Muscle of leg (tissue), 11 donors: ENCODE results near the gene PNPLA6. TPM values are rescaled to one million over a fixed set of nuclear protein-coding genes. Genes with fewer than 3 reads are reported as not detected.

Source experiments
- DNase-seq: peaks from one replicate; pipeline ENCODE4 v3.0.0; 2013
- H3K27ac ChIP-seq: one replicate; pipeline ENCODE4 v1.5.1; 2013; ENCODE audit warnings: mild to moderate bottlenecking, low read length, control low read depth
- H3K27me3 ChIP-seq: one replicate; pipeline ENCODE4 v1.6.1; 2013; ENCODE audit warnings: low read length; ENCODE audit not compliant: control insufficient read depth, insufficient read depth
- H3K36me3 ChIP-seq: one replicate; pipeline ENCODE4 v1.6.1; 2013; ENCODE audit warnings: low read length; ENCODE audit not compliant: control insufficient read depth, insufficient read depth
- H3K4me1 ChIP-seq: one replicate; pipeline ENCODE4 v1.6.1; 2013; ENCODE audit warnings: low read length; ENCODE audit not compliant: control insufficient read depth, insufficient read depth
- H3K4me3 ChIP-seq: one replicate; pipeline ENCODE4 v1.5.1; 2013; ENCODE audit warnings: low read length, control low read depth
- H3K9me3 ChIP-seq: replicated peaks from 2 replicates; pipeline ENCODE4 v1.6.1; 2013; ENCODE audit warnings: low read depth, low read length; ENCODE audit not compliant: control insufficient read depth
- WGBS: methylation state at CpG from one replicate; pipeline ENCODE4 v1.1.5; 2013; ENCODE audit warnings: missing lambda C conversion rate; ENCODE audit not compliant: insufficient coverage; 5-methylcytosine and 5-hydroxymethylcytosine counted together
- polyA plus RNA-seq, 8 donors: library from polyadenylated mRNA; unstranded; fragments of 120-200 nt; gene quantifications; one replicate each; pipeline versions ENCODE4 v1.2.1 to v1.2.3, GENCODE V29; 2013; ENCODE audit warnings: inconsistent platforms in 1 of 8, low replicate concordance in 1 of 8; ENCODE audit not compliant: insufficient read length in 8 of 8, insufficient read depth in 1 of 8
- total RNA-seq: library from RNA; stranded (reverse); fragments of 120-200 nt; gene quantifications from one replicate; pipeline ENCODE4 v1.2.4, GENCODE V29; 2013

PNPLA6 gene
- total and polyA plus RNA-seq, 9 donors: 21.9 to 34.9 (median 28.1) TPM

GRCh38 chr19:7552781-7553180 is 17.3 kb downstream of the PNPLA6 start:
- Histone ChIP-seq H3K36me3 (peaks cover 44% of the 10 kb centered on the region), H3K4me3 (no peak overlapping the region), H3K27me3 (no peaks in the 10 kb centered on the region), H3K27ac (no peak overlapping the region), H3K9me3 (no peaks in the 10 kb centered on the region), H3K4me1 (peaks cover 8% of the 10 kb centered on the region)
- no peak for DNase-seq
- 100% methylated on average over 1 of the region's 2 CpGs for WGBS

- Histone ChIP-seq H3K36me3 (peaks cover 59% of the 10 kb centered on the region), H3K9me3 (no peaks in the 10 kb centered on the region), H3K4me3 (no peak overlapping the region), H3K4me1 (peaks cover 8% of the 10 kb centered on the region), H3K27me3 (no peaks in the 10 kb centered on the region), H3K27ac (no peak overlapping the region)
- WGBS: 80% methylated on average over 28 of the region's 28 CpGs
- no peak for DNase-seq
Measured at GRCh38 chr19:7554565-7554964, 19.0 kb downstream of the PNPLA6 start.

- DNase-seq: no peak
- peaks cover 8% of the 10 kb centered on the region for H3K4me1 ChIP-seq
- H3K27me3 ChIP-seq: no peaks in the 10 kb centered on the region
- no peak overlapping the region for H3K27ac ChIP-seq
- H3K4me3 ChIP-seq: no peak overlapping the region
- peaks cover 55% of the 10 kb centered on the region for H3K36me3 ChIP-seq
- no peaks in the 10 kb centered on the region for H3K9me3 ChIP-seq
- 64% methylated on average over 36 of the region's 62 CpGs for WGBS
Measured at GRCh38 chr19:7554990-7555864, 19.7 kb downstream of the PNPLA6 start.

- H3K27ac ChIP-seq: no peak overlapping the region
- no peak for DNase-seq
- WGBS: 95% methylated on average over 53 of the region's 54 CpGs
Measured at GRCh38 chr19:7556696-7557315, 21.3 kb downstream of the PNPLA6 start.

GRCh38 chr19:7558667-7559066 is 23.1 kb downstream of the PNPLA6 start:
- WGBS: 89% methylated on average over 16 of the region's 18 CpGs
- Histone ChIP-seq H3K36me3 (peaks cover 56% of the 10 kb centered on the region), H3K9me3 (no peaks in the 10 kb centered on the region), H3K27ac (no peak overlapping the region), H3K4me3 (no peak overlapping the region), H3K4me1 (no peaks in the 10 kb centered on the region), H3K27me3 (no peaks in the 10 kb centered on the region)
- no peak for DNase-seq

More at GRCh38 chr19:7556696-7557315, 21.3 kb downstream of the PNPLA6 start:
- H3K36me3 ChIP-seq: peaks cover 59% of the 10 kb centered on the region
- no peaks in the 10 kb centered on the region for H3K9me3 ChIP-seq
- H3K4me3 ChIP-seq: no peak overlapping the region
- H3K27me3 ChIP-seq: no peaks in the 10 kb centered on the region
- peaks cover under 1% of the 10 kb centered on the region for H3K4me1 ChIP-seq

- Histone ChIP-seq H3K27me3 (no peaks in the 10 kb centered on the region), H3K4me3 (no peak overlapping the region), H3K4me1 (no peaks in the 10 kb centered on the region), H3K36me3 (peaks cover 55% of the 10 kb centered on the region), H3K9me3 (no peaks in the 10 kb centered on the region), H3K27ac (no peak overlapping the region)
- WGBS: 54% methylated on average over 2 of the region's 4 CpGs
- DNase-seq: no peak
Measured at GRCh38 chr19:7559102-7559501, 23.6 kb downstream of the PNPLA6 start.

GRCh38 chr19:7560255-7560654 is 24.7 kb downstream of the PNPLA6 start:
- DNase-seq: no peak
- H3K4me1 ChIP-seq: no peaks in the 10 kb centered on the region
- H3K9me3 ChIP-seq: no peaks in the 10 kb centered on the region
- no peaks in the 10 kb centered on the region for H3K27me3 ChIP-seq
- 63% methylated on average over 1 of the region's 2 CpGs for WGBS
- no peak overlapping the region for H3K27ac ChIP-seq
- no peak overlapping the region for H3K4me3 ChIP-seq
- peaks cover 48% of the 10 kb centered on the region for H3K36me3 ChIP-seq

GRCh38 chr19:7561325-7561724 is 25.8 kb downstream of the PNPLA6 start:
- peaks cover 40% of the 10 kb centered on the region for H3K36me3 ChIP-seq
- H3K27me3 ChIP-seq: no peaks in the 10 kb centered on the region
- no peak for DNase-seq
- no peaks in the 10 kb centered on the region for H3K4me1 ChIP-seq
- no peaks in the 10 kb centered on the region for H3K9me3 ChIP-seq
- no peak overlapping the region for H3K27ac ChIP-seq
- 78% methylated on average over 7 of the region's 17 CpGs for WGBS
- no peak overlapping the region for H3K4me3 ChIP-seq

GRCh38 chr19:7562646-7563393 is 27.3 kb downstream of the PNPLA6 start:
- Histone ChIP-seq H3K27me3 (no peaks in the 10 kb centered on the region), H3K9me3 (no peaks in the 10 kb centered on the region), H3K4me3 (no peak overlapping the region), H3K4me1 (no peaks in the 10 kb centered on the region), H3K36me3 (peaks cover 27% of the 10 kb centered on the region), H3K27ac (no peak overlapping the region)
- 73% methylated on average over 7 of the region's 16 CpGs for WGBS
- no peak for DNase-seq

GRCh38 chr19:7564866-7565265 is 29.3 kb downstream of the PNPLA6 start:
- H3K27ac ChIP-seq: no peak overlapping the region
- no peaks in the 10 kb centered on the region for H3K9me3 ChIP-seq
- DNase-seq: no peak
- H3K4me3 ChIP-seq: no peak overlapping the region
- no peaks in the 10 kb centered on the region for H3K4me1 ChIP-seq
- H3K27me3 ChIP-seq: no peaks in the 10 kb centered on the region
- WGBS: 93% methylated on average over 4 of the region's 4 CpGs
- H3K36me3 ChIP-seq: peaks cover 12% of the 10 kb centered on the region
